DMS79 (cell line): ENCODE measurements around the gene PIBF1.
"Not testable (repeated sequence)": the region's sequence is repeated elsewhere in the genome, so short reads cannot be mapped to it uniquely, and the experiment has no call there.

Experiments
- DNase-seq: peaks from one replicate; lab custom pipeline; 2025; lab: John Stamatoyannopoulos, UW

The PIBF1 gene

DNA sequence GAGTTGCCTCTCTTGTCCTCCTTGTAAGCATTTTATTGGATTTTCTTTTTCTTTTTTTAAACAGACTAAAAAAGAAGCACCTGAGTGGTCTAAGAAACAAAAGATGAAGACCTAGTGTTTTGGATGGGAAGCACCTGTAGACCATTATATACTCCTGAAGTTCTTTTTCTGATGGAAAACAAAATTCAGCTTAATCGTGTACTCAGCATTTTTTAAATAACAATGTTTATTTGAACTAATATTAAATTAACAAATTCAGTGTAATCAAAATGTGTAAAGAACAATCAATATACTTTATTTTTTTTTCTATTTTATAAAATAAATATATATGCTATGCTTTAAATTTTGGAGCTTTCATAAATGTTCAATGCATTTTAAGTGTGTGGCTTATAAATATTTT, 233.9 kb downstream of the PIBF1 start:
- no peak for DNase-seq

DNA sequence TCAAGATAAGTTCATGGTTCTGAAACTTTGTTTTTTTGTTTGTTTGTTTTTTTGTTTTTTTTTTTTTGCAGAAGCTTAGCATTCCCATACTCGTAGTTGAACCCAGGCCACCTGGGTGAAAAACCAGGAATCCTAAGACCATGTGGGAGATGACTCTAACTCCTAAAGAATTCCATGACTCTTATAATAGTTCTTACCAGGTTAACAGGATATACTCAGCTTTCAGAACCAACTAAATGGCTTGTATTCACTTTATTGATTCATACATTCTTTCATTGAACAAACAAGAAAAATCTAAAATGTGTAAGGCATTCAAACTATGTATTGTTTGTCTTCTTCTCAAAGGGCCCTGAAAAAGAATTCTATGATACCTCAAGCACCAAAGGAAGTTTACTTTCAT, 236.4 kb downstream of the PIBF1 start:
- no peak for DNase-seq

DNA sequence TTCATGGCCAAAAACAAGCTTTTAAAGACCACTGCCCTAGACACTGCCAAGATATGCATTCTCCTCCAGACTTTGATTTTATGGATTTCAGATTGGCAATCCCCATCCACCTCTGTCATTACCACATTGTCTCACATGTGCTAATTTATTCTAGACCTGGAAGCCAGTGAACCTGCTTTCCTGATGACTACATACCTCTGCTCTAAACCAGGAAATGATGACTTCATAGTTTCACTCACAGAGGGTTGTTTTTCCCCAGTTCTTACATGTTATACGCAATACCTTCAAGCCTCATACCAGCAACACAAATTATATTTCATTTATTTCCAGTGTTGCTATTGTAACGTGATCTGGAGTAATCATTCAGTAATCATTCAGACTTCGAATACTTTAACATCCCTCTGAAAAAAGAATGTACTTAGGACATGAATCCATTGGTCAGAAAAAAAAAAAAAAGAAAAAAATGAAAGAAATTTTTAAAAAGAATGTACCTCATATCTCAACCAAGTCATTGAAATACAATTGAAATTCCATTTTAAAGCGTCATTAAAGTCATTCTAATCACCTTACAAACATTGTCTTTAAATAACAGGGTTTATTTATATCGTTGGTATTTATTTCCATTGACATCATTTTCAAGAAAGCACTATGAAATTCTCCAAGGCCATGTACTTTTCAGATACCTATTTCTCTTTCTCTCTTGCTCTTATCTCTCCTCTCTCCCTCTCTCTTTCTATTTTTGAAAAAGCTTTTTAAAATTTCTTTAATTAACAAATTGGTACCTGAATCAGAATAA, 243.5 kb downstream of the PIBF1 start:
- no peak for DNase-seq

DNA sequence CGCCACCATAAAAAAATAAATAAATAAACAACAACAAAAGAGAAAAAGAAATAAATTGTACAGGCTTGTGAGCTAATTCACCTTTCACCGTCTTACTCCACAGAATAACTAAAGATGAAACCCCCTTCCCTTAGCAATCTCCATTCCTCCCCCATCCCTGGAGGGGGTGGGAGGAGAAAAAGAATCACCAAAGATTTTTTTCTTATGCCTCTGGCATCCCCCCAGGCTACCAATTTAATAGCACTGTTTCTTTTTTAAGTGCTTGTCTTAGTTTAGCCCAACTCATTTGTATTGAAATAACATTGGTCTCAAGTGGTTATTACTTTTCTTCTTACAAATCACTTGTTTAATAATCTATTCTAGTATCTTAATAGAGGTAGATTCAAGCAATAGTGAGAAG, 253.0 kb downstream of the PIBF1 start:
- DNase-seq: no peak

DNA sequence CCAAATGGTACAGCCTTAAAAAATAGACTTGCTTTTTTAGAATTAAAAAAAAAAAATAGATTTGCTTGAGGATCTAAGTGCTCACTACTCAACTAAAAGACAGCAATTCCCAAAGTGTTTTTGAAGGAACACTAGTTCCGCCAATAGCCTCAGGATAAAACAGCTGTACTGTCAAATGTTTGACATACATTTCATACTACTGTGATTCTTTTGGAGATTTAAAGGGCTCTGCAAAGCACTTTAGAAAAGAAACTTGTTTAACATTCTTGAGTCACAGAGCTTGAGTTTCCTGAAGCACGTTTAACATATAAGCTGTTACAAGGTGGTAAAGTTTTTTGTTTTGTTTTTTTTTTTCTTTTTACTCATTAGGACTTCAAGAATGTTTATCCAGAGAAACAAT, 253.7 kb downstream of the PIBF1 start:
- no peak for DNase-seq

DNA sequence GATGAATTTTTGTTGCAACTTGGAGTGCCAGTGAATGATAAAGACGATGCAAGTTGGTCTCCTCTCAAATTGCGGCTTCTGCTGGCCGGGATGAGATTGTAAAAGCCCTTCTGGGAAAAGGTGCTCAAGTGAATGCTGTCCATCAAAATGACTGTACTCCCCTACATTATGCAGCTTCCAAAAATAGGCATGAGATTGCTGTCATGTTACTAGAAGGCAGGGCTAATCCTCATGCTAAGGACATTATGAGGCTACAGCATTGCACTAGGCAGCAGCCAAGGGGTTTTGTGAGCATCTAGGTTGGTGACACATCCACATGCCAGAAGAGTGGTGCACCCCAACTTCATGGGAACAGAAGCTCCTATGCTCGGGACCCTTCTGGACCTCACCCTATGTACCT, 254.6 kb downstream of the PIBF1 start:
- DNase-seq: no peak

DNA sequence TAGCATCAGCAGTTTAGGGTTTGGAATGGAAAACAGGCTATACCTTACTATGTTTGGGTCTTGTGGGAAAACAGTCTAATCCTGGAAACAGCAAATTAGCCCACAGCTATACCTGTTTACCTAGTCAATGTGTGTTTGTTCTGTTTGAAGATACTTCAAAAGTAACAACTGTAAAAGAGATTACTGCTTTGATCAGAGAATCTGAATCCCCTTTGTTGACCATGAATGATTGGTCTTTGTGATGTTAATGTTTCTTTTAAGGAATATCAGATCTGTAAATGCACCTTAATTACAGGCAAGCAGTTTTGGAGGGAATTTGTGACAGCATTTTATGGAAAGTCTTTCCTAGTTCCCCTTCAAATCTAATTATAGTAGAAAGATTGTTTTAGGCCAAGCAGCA, 256.1 kb downstream of the PIBF1 start:
- no peak for DNase-seq

DNA sequence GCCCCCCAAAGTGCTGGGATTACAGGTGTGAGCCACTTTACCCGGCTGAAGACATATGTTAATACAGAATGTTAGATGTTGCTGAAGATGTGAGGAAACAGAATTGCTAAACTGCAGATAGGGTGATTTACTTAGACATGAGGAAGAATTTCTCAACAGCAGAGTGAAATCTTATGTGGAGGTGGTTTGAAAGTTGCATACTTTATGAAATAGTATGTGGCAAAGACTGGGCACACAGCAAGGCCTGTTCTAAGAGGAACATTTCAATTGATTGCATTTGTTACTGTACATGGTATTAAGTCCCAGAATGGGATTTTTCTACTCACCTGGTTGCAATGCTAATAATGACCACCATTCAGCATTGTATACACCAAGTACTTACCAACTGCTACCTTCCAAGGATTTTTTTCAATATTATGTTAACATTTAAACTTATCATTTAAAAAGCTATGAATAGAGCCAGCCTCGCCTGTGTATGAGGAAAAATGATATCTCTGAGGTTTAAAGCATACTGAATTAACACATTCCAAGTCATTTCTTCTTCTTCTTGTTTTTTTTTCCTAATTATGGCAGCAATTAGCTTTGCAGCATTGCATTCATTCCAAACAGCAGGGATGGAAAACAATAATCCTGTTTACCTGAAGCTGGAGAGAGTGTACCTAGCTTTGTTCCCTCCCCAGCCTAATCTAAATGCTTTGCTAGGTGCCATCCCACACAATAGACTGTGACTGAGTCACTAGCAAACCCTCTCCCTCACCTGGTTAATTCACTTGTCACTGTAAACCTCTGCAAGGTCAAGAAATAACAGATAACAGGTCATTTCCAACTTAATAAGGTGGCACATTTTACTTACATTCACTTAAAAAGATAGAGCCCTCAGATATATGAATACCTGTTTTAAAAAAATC, 257.5 kb downstream of the PIBF1 start:
- no peak for DNase-seq

DNA sequence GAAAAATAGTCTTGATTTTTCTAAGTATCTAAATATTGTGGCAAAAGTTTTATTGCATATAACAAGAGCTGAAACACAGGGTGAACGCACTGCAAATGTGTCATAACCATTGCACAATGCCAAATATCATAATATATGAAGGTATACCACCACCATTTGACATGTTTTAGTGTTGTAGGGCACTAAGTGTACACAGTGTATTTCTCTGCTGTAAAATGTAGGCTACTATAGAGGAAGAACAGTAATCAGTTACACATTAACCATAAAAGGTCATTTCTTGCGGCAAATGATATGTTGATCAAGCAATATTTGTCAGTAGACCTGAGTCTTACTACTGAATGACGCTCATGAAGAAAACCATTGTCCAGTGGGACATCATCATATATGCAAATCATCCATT, 258.6 kb downstream of the PIBF1 start:
- no peak for DNase-seq

DNA sequence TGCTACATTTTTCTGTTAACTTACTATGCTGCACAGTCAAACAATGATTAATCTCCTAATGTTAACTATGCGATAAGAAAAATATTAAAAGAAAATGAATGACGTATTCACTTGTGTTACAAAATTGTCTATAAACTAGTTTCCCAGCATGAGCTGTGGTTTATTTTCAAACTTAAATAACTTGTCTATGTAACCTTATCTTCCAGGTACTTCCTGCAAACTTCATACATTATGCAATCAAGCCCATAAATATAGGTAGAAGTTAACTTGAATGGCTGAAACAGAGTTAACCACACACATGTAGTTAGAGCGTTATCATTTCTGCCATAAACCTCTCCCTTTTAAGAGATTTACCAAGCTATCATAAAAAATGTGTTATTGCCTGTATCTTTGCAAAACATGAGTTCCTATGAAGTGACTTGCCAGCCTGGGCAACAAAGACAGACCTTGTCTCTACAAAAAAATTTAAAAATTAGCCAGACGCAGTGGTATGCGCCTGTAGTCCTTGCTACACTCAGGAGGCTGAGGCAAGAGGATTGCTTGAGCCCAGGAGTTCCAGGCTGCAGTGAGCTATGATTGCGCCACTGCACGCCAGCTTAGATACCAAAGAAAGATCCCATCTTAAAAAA, 259.1 kb downstream of the PIBF1 start:
- DNase-seq: no peak

DNA sequence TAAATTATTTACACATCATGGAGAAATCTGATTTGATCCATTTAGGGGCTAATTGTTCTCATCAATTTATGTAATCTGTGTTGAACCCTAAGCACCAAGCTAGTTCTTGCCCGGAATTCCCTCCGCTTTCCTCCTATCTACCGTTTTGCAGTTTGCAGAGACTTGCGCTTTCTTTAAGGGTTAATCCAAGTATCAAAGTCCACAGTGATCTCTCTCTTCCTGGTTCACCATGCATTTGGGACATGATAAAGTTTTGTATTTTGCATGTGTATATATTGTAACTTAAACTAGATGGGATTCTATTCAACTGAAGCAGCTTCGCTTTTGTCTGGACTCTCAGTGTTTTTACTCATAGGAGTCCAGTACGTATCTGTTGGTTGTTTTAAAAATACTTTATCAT, 263.1 kb downstream of the PIBF1 start:
- no peak for DNase-seq

DNA sequence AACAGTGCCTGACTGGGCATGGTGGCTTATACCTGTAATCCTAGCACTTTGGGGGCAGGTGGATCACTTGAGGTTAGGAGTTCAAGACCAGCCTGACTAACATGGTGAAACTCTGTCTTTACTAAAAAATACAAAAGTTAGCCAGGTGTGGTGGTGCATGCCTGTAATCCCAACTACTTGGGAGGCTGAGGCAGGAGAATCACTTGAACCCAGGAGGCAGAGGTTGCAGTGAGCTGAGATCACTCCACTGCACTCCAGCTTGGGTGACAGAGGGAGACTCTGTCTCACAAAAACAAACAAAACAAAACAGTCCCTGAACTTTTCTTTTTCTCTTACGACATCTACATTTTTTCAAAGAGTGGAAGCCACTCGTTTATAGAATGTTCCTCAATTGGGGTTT, 266.7 kb downstream of the PIBF1 start:
- DNase-seq: not testable (repeated sequence)

DNA sequence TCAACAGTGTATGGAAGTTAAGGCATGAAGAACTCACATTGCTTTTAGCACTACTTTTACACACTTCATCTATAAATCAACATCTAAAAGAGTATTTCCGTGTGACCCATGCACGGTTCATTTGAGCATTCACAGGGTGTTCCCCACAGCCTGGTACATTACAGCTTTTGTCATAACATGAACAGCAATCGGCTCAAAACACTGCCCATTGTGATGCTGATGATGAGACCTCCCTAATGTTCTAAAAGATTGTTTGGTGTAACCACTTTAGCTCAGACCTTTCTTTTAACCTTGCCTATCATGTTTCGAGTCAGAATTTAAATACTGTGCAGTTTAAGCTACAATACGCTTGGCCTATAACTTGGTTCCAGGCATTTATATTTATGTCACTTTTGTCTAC, 272.8 kb downstream of the PIBF1 start:
- no peak for DNase-seq

DNA sequence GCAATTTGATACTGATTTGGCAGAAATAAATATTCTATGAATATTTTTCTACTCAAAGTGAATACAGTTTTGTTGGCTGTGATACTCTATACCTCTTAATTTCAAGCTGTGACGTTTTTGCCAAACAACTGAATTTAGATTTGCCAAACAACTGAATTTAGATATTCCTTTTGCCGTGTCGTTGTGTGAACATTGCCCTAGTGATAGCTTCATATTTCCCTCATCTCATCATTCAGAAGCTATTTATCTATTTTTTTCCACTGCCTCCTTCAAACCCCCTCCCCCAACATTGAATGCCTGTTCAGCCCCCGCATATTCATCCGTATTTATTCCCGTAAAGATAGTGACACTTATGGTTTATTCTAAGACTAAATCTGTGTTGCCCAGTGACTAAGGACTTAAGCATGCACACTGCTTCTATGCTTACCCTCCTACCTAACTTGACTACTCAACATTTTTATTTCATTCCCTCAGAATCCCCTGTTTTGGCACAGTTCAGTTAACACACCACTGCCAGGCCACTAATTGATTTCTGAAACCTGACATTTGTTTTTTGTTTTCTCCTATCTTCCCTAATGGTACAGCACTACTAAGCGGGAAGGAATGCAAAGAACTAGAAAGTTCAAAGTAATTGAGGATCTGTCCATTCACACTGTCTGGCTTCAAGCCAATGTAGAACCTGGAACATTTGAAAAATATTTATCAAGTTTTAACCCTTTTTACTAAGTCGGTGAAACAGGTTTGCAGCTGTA, 274.1 kb downstream of the PIBF1 start:
- DNase-seq: no peak

DNA sequence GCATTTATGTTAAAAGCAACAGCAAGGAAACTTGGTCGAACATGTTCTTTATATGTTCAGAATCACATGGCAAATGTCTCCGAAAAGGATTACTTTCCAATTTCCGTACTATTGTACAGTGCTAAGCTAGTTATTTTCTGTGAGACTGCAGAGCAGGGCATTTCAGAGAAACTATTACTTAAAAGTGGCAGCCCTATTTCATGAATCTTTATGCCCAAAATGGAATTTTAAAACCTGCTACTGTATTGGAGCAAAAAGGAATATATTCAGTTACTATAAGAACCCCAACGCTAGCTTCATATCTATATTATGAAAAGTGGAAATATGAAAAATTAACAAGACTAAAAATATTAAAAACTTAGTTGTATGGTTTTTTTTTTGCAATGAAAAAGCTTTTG, 274.6 kb downstream of the PIBF1 start:
- no peak for DNase-seq

DNA sequence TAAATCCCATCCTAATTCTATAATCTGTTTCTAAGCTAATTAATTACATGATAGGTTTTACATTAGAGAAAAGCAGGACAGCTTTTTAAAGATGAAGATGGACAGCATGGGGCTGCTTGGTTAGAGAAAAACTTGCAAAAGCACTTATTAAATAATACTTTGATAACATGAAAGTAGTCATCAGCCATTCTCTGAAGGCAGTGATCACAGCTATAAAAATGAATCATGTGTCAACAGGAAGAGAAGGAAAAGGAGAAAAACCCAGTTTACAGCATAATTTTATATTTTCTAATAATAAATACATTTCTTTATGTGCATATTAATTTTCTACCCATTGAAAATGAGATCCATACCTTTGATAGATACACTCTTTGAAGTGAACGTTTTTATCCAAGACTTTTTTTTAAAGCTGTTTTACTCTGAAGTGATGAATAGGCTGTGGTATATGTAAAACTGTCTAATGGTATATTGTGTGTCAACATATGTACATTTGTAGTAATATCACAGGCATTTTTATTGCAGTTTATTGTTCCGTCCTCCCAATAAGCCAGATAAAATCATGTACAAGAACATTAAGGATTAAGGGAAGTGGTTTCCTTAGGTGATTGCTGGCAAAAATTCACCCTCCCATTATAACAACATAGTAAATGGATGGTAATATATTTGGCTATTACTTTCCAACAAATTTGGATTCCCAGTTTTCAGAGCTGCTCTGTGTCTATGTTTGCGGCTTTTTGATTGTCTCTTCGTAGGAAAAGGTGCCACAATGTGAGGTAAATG, 275.5 kb downstream of the PIBF1 start:
- no peak for DNase-seq

DNA sequence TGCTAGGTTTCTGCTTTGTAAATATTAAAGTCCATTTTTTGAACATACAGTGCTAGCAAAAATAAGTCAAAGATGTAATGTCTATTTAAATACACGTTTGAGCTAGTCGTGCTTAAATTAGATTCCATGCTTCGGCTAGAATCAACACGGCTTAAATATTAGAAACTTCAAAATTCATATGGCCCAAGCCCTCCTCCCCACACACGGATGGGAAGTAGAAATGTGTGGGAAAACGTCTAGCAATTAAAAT, 276.1 kb downstream of the PIBF1 start:
- no peak for DNase-seq

DNA sequence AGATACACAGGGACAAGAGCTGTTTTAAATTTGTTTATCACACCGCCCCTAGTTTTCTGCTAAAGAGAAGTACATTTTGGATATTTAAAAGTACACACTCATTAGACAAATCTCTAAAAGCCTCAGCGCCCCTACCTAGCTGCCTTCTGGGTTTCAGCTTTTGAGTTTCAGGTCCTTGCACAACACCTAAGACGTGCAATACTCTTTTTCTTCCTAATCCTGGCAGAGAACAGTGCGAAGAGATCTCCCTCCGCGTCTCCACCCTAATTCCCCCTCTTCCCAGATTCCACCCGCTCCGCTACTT, 276.5 kb downstream of the PIBF1 start:
- no peak for DNase-seq

DNA sequence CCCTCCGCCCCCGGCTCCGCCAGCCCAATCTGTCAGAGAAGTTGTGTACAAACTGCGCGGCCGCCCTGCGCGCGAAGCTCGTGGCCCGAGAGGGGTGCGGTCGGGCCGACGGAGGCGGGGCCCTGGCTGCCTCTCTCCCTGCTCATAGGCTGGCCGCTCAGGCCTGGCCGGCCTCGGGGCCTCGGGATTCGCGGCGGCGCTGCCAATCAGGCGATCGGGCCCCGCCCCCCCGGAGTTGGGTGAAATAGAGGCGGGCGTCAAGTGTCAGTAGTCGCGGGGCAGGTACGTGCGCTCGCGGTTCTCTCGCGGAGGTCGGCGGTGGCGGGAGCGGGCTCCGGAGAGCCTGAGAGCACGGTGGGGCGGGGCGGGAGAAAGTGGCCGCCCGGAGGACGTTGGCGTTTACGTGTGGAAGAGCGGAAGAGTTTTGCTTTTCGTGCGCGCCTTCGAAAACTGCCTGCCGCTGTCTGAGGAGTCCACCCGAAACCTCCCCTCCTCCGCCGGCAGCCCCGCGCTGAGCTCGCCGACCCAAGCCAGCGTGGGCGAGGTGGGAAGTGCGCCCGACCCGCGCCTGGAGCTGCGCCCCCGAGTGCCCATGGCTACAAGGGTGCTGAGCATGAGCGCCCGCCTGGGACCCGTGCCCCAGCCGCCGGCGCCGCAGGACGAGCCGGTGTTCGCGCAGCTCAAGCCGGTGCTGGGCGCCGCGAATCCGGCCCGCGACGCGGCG, 277.0 kb downstream of the PIBF1 start, which contains the start of gene KLF5:
Gene KLF5, plus strand, starts transcription at position 270 of the 724 bp plus-strand sequence. Its CDS starts 323 bp downstream, at position 593.
- DNase-seq: peak; percentile 83

DNA sequence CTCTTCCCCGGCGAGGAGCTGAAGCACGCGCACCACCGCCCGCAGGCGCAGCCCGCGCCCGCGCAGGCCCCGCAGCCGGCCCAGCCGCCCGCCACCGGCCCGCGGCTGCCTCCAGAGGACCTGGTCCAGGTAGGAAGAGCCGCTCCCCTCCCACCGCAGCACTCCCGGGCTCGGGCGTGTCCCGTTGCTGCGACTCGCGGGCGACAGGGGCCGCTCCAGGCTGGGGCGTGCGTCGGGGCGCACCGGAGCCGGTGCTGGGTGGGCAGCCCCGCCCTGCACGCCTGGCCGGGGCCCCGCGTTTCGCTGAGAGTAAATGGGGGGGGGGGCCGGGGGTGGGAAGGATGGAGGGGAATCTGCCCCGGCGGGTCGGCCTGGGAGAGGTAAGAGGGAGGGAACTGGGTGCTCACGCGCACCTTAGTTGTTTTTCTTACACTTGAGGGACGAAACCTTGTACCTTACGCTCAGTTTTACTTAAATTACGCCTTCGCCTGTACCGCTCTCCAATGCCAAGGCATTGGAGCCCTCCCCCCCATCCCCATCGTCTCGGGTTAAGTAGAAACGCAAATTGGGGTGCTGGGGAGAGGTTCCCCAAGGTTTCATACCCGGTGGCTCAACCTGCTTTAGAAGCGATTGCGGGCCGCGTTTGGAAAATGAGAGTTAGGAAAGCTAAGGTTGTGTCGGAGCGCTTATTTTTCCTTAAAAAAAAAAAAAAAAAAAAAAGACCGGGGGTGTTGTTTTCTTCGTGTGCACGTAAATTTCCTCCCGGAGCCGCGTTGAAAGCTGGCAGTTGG, 277.7 kb downstream of the PIBF1 start:
- no peak for DNase-seq
